Measurements from ENCODE around the gene TAOK3. TPM values are rescaled to one million over a fixed set of nuclear protein-coding genes. Genes with fewer than 3 reads are reported as not detected.

Gene TAOK3
- total and polyA plus RNA-seq, 2 of the 4 experiments (the other 2 are of a cell fraction): 26.3 to 54.5 TPM

- Histone ChIP-seq H2AK9ac (replicated peaks; ENCODE audit: low read depth, low read length, poor library complexity) (no peak overlapping the region), H3K14ac (replicated peaks; ENCODE audit: low read depth, low read length) (no peak overlapping the region), H3K36me3 (ENCODE audit: control insufficient read depth, insufficient read depth, low read length) (no peaks in the 10 kb centered on the region), H3K9me3 (ENCODE audit: control insufficient read depth, insufficient read depth, low read length) (no peaks in the 10 kb centered on the region), H3K27ac (ENCODE audit: insufficient read depth, low read length) (no peak overlapping the region), H3K23ac (ENCODE audit: low read depth, low read length) (no peak overlapping the region), H3K9me1 (ENCODE audit: insufficient read depth, low read length) (no peaks in the 10 kb centered on the region), H4K91ac (ENCODE audit: insufficient read depth, low read depth, low read length) (no peak overlapping the region), H4K8ac (ENCODE audit: low read depth in 2 of 2, low read length in 2 of 2) (no peak overlapping the region), H4K20me1 (ENCODE audit: insufficient read depth, low read length) (no peaks in the 10 kb centered on the region), H2AK5ac (ENCODE audit: low read depth, low read length) (no peak overlapping the region), H2AFZ (replicated peaks; ENCODE audit: low read length, poor library complexity) (no peak overlapping the region), H3K18ac (ENCODE audit: low read depth, low read length) (no peak overlapping the region), H3K56ac (ENCODE audit: extremely low read depth, insufficient read depth, low read length) (no peak overlapping the region), H2BK20ac (ENCODE audit: low read depth, low read length) (no peak overlapping the region), H3K9ac (ENCODE audit: low read depth, low read length) (no peak overlapping the region), H3K4me1 (ENCODE audit: control insufficient read depth, insufficient read depth, low read length) (peaks cover 2% of the 10 kb centered on the region), H4K5ac (ENCODE audit: low read depth, low read length) (no peak overlapping the region), H3K4ac (ENCODE audit: low read depth, low read length) (no peak overlapping the region), H3K79me1 (ENCODE audit: low read depth in 1 of 2, low read length in 2 of 2) (peaks cover 21 to 35% of the 10 kb centered on the region in 2 experiments), H2BK5ac (ENCODE audit: low read depth, low read length, poor library complexity, severe bottlenecking) (no peak overlapping the region), H3K27me3 (ENCODE audit: control insufficient read depth, insufficient read depth, low read length) (no peaks in the 10 kb centered on the region), H3K4me2 (ENCODE audit: low read depth, low read length) (no peak overlapping the region), H3K4me3 (ENCODE audit: insufficient read depth, low read depth, low read length) (no peak overlapping the region), H2BK15ac (ENCODE audit: low read depth, low read length) (no peak overlapping the region), H2BK120ac (ENCODE audit: low read depth, low read length) (no peak overlapping the region)
- in situ Hi-C loops (cut with MboI; ENCODE audit: low sequenced_read_pairs): no loop called here
- intact Hi-C loops (cut with micrococcal nuclease): no loop called here
- POLR2A ChIA-PET (ENCODE audit: unreplicated experiment): no interaction called here
- CTCF ChIA-PET: no interaction called here
- dilution Hi-C loops (cut with HindIII; ENCODE audit: low sequenced_read_pairs, unreplicated experiment): no loop called here
- WGBS, 2 experiments (ENCODE audit: extremely low coverage in 2 of 2, insufficient read length in 1 of 2): 100% methylated on average over 1 of the region's 2 CpGs; no CpG with 5 or more reads in 1 of the 2 experiments
- BruUV-seq (replicated peaks): no TSS peak
- DNase-seq: no peak
- no peak for TF ChIP-seq MXI1 (IDR thresholded peaks at IDR 0.05; ENCODE audit: borderline replicate concordance, low read depth, low read length)
- no peak for TF ChIP-seq CEBPB (IDR thresholded peaks at IDR 0.05; ENCODE audit: low read depth, low read length)
- TF ChIP-seq RCOR1 (IDR thresholded peaks at IDR 0.05; ENCODE audit: insufficient replicate concordance, low read length): no peak
- no peak for TF ChIP-seq CHD1 (IDR thresholded peaks at IDR 0.05; ENCODE audit: low read depth, low read length)
- no peak for TF ChIP-seq ELK1 (IDR thresholded peaks at IDR 0.05; ENCODE audit: borderline replicate concordance, low read depth, low read length)
- no peak for TF ChIP-seq BHLHE40 (IDR thresholded peaks at IDR 0.05; ENCODE audit: low read depth, low read length)
- no peak for TF ChIP-seq RAD21 (IDR thresholded peaks at IDR 0.05; ENCODE audit: low read length)
- TF ChIP-seq MAZ (IDR thresholded peaks at IDR 0.05; ENCODE audit: borderline replicate concordance, low read depth, low read length): no peak
- ATAC-seq (ENCODE audit: low read depth): no peak
Observed at GRCh38 chr12:118297284-118297683, 75.4 kb downstream of the TAOK3 start.
